Mucosa of descending colon (tissue), 3 donors: Measurements from ENCODE around the gene LIPE. TPM values are rescaled to one million over a fixed set of nuclear protein-coding genes. Genes with fewer than 3 reads are reported as not detected.

Experiments used
- ATAC-seq: fragments of 200-7000 bp; cut with Tn5 transposase; one replicate; pipeline ENCODE4 v1.9.1; 2020; ENCODE audit warnings: mild to moderate bottlenecking, moderate library complexity
- DNase-seq, 3 donors: peaks; one replicate each; pipeline ENCODE4 v3.0.0-alpha.2; 2020
- H3K36me3 ChIP-seq: fragments of 200-600 bp; one replicate; pipeline ENCODE4 v1.8.0; 2021; ENCODE audit warnings: low read depth, mild to moderate bottlenecking
- H3K4me1 ChIP-seq: fragments of 200-600 bp; one replicate; pipeline ENCODE4 v1.8.0; 2021; ENCODE audit warnings: low read depth, mild to moderate bottlenecking
- H3K4me3 ChIP-seq: fragments of 200-600 bp; one replicate; pipeline ENCODE4 v1.8.0; 2021; ENCODE audit warnings: mild to moderate bottlenecking
- H3K9me3 ChIP-seq: fragments of 200-600 bp; one replicate; pipeline ENCODE4 v1.8.0; 2021; ENCODE audit warnings: mild to moderate bottlenecking
- intact Hi-C, 2 donors: fragments of 100-400 bp; cut with DNase I in 1 of 2; cut with micrococcal nuclease in 1 of 2; formaldehyde crosslinking; loops; one replicate each; pipeline versions ENCODE4 v1.11.0 to v1.11.1; 2022; cut with DNase I, micrococcal nuclease
- total RNA-seq, 3 donors: library from RNA; stranded (reverse); fragmentation: NEBNext Ultra II Directional in 2 of 3; extraction: Animal tissue kit (Norgen Biotek cat#: 25700) in 2 of 3; gene quantifications; one replicate each; pipeline versions ENCODE4 v1.2.1 to v1.2.4, GENCODE V29; 2021 to 2023
- TF ChIP-seq, protein P1 (sequence below): fragments of 200-600 bp; IDR thresholded peaks from one replicate; pipeline ENCODE4 v1.8.0; 2022; ENCODE audit warnings: antibody characterized with exemption, mild to moderate bottlenecking
- donor health status: DM: no; HTN: no; CAD: no; lungs with moderate emphysema.
- donor health status: DM: no; HTN: no; CAD: no.
- donor health status: DM: no; HTN: yes; CAD: no.

Gene LIPE
- total RNA-seq, 3 donors from 2014 or later = 7.9 to 11.7 (median 10.0) TPM

DNA sequence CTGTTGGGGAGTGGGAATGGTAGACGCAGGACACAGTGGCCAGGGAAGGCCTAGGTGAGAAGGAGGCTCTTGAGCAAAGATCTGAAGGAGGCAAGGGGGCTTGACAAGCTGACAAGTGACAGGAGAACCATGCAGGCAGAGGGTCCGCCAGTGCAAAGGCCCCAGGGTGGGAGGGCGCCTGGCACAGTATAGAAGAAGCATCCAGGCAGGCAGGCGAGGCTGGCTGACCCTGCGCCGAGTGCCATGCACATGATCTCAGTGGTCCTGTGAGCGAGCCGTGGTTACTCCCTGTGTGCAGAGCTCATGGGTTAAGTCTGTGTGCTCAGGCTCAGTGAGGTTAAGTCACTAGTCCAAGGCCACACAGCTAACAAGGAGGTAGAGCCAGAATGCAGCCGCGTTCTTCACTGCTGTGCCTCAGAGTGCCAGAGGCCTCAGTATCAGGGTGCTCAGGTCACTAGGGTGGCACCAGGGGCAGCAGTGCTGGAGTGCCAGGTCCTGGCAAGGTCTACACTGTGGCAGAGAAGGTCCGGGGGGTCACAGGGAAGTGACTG lies 52.3 kb downstream of the LIPE start:
- H3K36me3 ChIP-seq = no peaks in the 10 kb centered on the region
- peak; percentile 6 for ATAC-seq
- intact Hi-C loops = no loop called here

DNA sequence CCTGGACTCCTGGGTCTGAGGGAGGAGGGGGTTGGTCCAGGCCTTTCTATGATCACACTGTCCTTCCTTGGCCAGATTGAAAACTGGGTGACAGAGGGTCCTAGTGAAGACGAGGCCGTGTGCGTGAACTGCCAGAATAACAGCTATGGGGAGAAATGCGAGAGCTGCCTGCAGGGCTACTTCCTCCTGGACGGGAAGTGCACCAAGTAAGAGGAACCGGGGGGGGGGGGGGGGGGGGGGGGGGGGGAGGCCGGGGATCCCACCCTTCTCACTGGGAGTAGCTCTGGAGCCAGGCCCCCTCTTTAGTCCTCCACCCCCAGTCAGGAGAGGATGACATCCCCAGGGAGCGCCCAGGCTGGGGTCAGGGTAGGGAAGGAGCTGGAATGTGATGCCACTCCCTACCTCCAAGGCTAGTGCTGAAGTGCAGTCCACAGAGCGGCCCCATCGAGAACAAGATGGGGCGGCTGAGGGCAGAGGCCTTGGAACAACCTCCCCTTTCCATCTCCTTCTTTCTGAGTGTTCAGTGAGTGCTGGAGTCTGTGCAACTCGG lies 56.5 kb downstream of the LIPE start:
- ATAC-seq (no peak), DNase-seq (no peak)
- Histone ChIP-seq H3K4me3 (no peak overlapping the region), H3K4me1 (no peaks in the 10 kb centered on the region), H3K36me3 (no peaks in the 10 kb centered on the region), H3K9me3 (no peaks in the 10 kb centered on the region)
- TF ChIP-seq, protein P1, sequence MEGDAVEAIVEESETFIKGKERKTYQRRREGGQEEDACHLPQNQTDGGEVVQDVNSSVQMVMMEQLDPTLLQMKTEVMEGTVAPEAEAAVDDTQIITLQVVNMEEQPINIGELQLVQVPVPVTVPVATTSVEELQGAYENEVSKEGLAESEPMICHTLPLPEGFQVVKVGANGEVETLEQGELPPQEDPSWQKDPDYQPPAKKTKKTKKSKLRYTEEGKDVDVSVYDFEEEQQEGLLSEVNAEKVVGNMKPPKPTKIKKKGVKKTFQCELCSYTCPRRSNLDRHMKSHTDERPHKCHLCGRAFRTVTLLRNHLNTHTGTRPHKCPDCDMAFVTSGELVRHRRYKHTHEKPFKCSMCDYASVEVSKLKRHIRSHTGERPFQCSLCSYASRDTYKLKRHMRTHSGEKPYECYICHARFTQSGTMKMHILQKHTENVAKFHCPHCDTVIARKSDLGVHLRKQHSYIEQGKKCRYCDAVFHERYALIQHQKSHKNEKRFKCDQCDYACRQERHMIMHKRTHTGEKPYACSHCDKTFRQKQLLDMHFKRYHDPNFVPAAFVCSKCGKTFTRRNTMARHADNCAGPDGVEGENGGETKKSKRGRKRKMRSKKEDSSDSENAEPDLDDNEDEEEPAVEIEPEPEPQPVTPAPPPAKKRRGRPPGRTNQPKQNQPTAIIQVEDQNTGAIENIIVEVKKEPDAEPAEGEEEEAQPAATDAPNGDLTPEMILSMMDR = no peak
- intact Hi-C loops = no loop called here

More for the DNA sequence above, 52.3 kb downstream of the LIPE start:
- TF ChIP-seq, protein P1 = no peak
- Histone ChIP-seq H3K9me3 (no peaks in the 10 kb centered on the region), H3K4me1 (no peaks in the 10 kb centered on the region), H3K4me3 (no peak overlapping the region)
- DNase-seq = no peak

DNA sequence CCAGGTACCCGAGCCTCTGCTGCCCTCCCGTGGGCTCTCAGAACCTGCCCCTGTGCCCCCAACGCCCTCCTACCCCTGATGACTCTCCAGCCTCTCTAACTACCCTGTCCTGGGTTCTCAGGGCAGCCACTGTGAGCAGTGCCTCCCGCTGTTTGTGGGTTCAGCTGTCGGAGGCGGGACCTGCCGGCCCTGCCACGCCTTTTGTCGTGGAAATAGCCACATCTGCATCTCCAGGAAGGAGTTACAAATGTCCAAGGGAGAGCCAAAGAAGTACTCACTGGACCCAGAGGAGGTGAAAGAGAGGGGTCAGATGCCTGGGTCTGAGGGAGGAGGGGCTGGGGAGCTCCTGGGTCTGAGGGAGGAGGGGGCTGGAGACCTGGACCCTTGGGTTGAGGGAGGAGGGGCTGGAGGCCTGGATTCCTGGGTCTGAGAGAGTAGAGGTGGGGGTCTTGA lies 57.1 kb downstream of the LIPE start:
- no peaks in the 10 kb centered on the region for H3K4me1 ChIP-seq
- ATAC-seq (peak; percentile 20), DNase-seq (no peak)
- no peaks in the 10 kb centered on the region for H3K36me3 ChIP-seq
- H3K9me3 ChIP-seq = no peaks in the 10 kb centered on the region
- intact Hi-C loops = no loop called here
- TF ChIP-seq, protein P1 = no peak
- no peak overlapping the region for H3K4me3 ChIP-seq

DNA sequence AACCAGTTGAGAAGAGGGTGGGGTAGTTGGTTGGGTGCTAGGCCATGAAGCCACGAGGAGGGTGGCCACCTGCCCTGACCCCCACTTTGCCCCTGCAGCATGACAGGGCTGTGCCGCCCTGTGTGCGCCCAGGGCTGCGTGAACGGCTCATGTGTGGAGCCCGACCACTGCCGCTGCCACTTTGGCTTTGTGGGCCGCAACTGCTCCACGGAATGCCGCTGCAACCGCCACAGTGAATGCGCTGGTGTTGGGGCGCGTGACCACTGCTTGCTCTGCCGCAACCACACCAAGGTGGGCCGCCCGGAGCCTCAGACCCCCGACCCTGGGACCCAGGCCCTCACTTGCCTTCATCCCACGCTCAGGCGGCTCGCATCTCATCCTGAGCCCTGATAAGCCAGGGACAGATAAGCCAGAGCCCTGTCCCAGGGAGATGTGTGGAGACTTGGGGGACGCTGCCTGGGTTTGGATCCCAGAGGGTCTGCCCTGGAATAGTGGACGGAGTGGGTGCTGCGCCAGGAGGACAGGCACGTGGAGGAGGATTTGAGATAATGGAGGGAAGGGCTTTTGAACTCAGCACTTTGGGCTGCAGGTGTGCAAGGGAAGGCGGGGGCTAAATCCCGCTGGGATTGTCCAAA lies 57.6 kb downstream of the LIPE start:
- intact Hi-C loops = no loop called here
- TF ChIP-seq, protein P1 = no peak
- H3K36me3 ChIP-seq = no peaks in the 10 kb centered on the region
- no peaks in the 10 kb centered on the region for H3K4me1 ChIP-seq
- DNase-seq (no peak), ATAC-seq (no peak)
- H3K4me3 ChIP-seq = no peak overlapping the region
- H3K9me3 ChIP-seq = no peaks in the 10 kb centered on the region

DNA sequence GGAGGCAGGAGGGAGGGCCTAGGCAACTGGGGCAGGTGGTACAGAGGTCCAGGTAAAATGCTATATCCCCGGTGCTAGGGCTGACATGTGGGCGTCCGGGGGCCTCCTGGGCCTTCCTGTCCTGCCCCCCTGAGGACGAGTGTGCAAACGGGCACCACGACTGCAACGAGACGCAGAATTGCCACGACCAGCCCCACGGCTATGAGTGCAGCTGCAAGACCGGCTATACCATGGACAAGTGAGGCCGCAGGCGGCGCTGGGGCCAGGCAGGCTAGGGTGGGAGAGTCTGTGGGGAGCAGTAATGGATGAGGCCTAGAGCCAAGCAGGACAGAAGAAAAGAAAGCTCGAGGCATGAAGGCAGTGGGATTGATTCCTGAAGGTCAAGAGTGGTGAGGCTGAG lies 58.4 kb downstream of the LIPE start:
- H3K9me3 ChIP-seq = no peaks in the 10 kb centered on the region
- TF ChIP-seq, protein P1 = no peak
- no peaks in the 10 kb centered on the region for H3K4me1 ChIP-seq
- DNase-seq (no peak), ATAC-seq (no peak)
- H3K4me3 ChIP-seq = no peak overlapping the region
- intact Hi-C loops = no loop called here
- no peaks in the 10 kb centered on the region for H3K36me3 ChIP-seq
